ENCODE data around the gene GYS2.

- no peak for TF ChIP-seq CTCF (IDR thresholded peaks at IDR 0.05)
- TF ChIP-seq EP300 (IDR thresholded peaks at IDR 0.05): no peak
Measured at GRCh38 chr12:21576431-21576830, 28.2 kb downstream of the GYS2 start.
